Right lobe of liver (tissue), 4 donors: ENCODE results near the gene WRNIP1.
"Not testable (repeated sequence)": the region's sequence is repeated elsewhere in the genome, so short reads cannot be mapped to it uniquely, and the experiment has no call there.

ENCODE experiments used
- CTCF ChIP-seq, 4 donors: fragments of 200-600 bp in 3 of 4; fragments of 450-650 bp in 1 of 4; IDR thresholded peaks; one replicate each; pipeline versions ENCODE4 v1.5.1 to v1.8.0; 2016 to 2022; ENCODE audit warnings: antibody characterized with exemption in 4 of 4, mild to moderate bottlenecking in 2 of 4
- POLR2A ChIP-seq: fragments of 450-650 bp; IDR thresholded peaks from one replicate; pipeline ENCODE4 v1.6.1; 2017; ENCODE audit warnings: antibody characterized with exemption, mild to moderate bottlenecking
- donor health status: DM: no; HTN: no; CAD: no.
- donor health status: DM: no; HTN: no; CAD: no.
- donor health status: DM: no; HTN: yes; CAD: no.

- not testable (repeated sequence) for TF ChIP-seq CTCF (IDR thresholded peaks at IDR 0.05); POLR2A
These were observed 36.5 kb downstream of the WRNIP1 start for GRCh38 chr6:2801687-2802086.
